Astrocyte (in vitro differentiated cells and primary cell): Measurements from ENCODE around the gene RNH1. TPM values are rescaled to one million over a fixed set of nuclear protein-coding genes. Genes with fewer than 3 reads are reported as not detected.

Experiments
- DNase-seq: peaks from one replicate; pipeline ENCODE4 v3.0.0-alpha.2; 2010; ENCODE audit warnings: low read depth
- FAIRE-seq: peaks from 2 replicates; lab custom pipeline; 2011; peaks lifted over from hg19 to GRCh38; lab: Jason Lieb, UNC
- H2AFZ ChIP-seq: 2 replicates; pipeline ENCODE4 v1.6.0; 2012; ENCODE audit warnings: low read depth, low read length, inconsistent platforms
- H3K27ac ChIP-seq: 2 replicates; pipeline ENCODE4 v1.5.1; 2011; ENCODE audit warnings: low read depth, low read length, inconsistent platforms
- H3K27me3 ChIP-seq: 2 replicates; pipeline ENCODE4 v1.6.0; 2011; ENCODE audit warnings: low read length, inconsistent platforms; ENCODE audit not compliant: insufficient read depth
- H3K36me3 ChIP-seq: 2 replicates; pipeline ENCODE4 v1.5.1; 2011; ENCODE audit warnings: low read length, inconsistent platforms; ENCODE audit not compliant: insufficient read depth
- H3K4me1 ChIP-seq: 2 replicates; pipeline ENCODE4 v1.5.1; 2011; ENCODE audit warnings: low read length, inconsistent platforms; ENCODE audit not compliant: insufficient read depth
- H3K4me2 ChIP-seq: 2 replicates; pipeline ENCODE4 v1.6.0; 2012; ENCODE audit warnings: low read length, inconsistent platforms
- H3K4me3 ChIP-seq: 2 replicates; pipeline ENCODE4 v1.5.1; 2011; ENCODE audit warnings: low read depth, mild to moderate bottlenecking, low read length, inconsistent platforms; ENCODE audit not compliant: insufficient read depth
- H3K79me2 ChIP-seq: 2 replicates; pipeline ENCODE4 v1.6.0; 2012; ENCODE audit warnings: mild to moderate bottlenecking, low read length, inconsistent platforms; ENCODE audit not compliant: insufficient read depth
- H3K9ac ChIP-seq: 2 replicates; pipeline ENCODE4 v1.6.0; 2012; ENCODE audit warnings: mild to moderate bottlenecking, low read length, inconsistent platforms
- H3K9me3 ChIP-seq: 2 replicates; pipeline ENCODE4 v1.5.1; 2012; ENCODE audit warnings: low read depth, mild to moderate bottlenecking, low read length, inconsistent platforms; ENCODE audit not compliant: insufficient read depth
- H4K20me1 ChIP-seq: 2 replicates; pipeline ENCODE4 v1.6.0; 2012; ENCODE audit warnings: low read length, inconsistent platforms; ENCODE audit not compliant: insufficient read depth
- H3K27ac Mint-ChIP-seq: one replicate; pipeline ENCODE4 v1.8.0; 2021; ENCODE audit warnings: mild to moderate bottlenecking, mixed read lengths; ENCODE audit not compliant: unreplicated experiment
- H3K27me3 Mint-ChIP-seq: one replicate; pipeline ENCODE4 v1.8.0; 2021; ENCODE audit warnings: low read depth, mixed read lengths; ENCODE audit not compliant: unreplicated experiment
- H3K36me3 Mint-ChIP-seq: one replicate; pipeline ENCODE4 v1.8.0; 2021; ENCODE audit warnings: low read depth, mixed read lengths; ENCODE audit not compliant: unreplicated experiment
- H3K4me1 Mint-ChIP-seq: one replicate; pipeline ENCODE4 v1.8.0; 2021; ENCODE audit warnings: low read depth, mixed read lengths; ENCODE audit not compliant: unreplicated experiment
- H3K4me3 Mint-ChIP-seq: one replicate; pipeline ENCODE4 v1.8.0; 2021; ENCODE audit warnings: mild to moderate bottlenecking, moderate library complexity, mixed read lengths; ENCODE audit not compliant: unreplicated experiment
- H3K9me3 Mint-ChIP-seq: one replicate; pipeline ENCODE4 v1.8.0; 2021; ENCODE audit warnings: mild to moderate bottlenecking, mixed read lengths; ENCODE audit not compliant: unreplicated experiment
- EZH2 ChIP-seq: IDR thresholded peaks from 2 replicates; pipeline ENCODE4 v1.6.1; 2012; ENCODE audit warnings: mild to moderate bottlenecking, low read length, inconsistent platforms; ENCODE audit not compliant: insufficient read depth
- total RNA-seq: library from RNA; stranded (reverse); gene quantifications from 2 replicates; pipeline ENCODE4 v1.2.1, GENCODE V29; 2021
- TF ChIP-seq, protein P1 (sequence below): IDR thresholded peaks from 2 replicates; pipeline ENCODE4 v1.5.1; 2011; ENCODE audit warnings: low read depth, mild to moderate bottlenecking, inconsistent platforms, low read length, moderate library complexity; ENCODE audit not compliant: insufficient read depth

The RNH1 gene
- total RNA-seq, 1 donor from 2014 or later = 117 TPM

DNA sequence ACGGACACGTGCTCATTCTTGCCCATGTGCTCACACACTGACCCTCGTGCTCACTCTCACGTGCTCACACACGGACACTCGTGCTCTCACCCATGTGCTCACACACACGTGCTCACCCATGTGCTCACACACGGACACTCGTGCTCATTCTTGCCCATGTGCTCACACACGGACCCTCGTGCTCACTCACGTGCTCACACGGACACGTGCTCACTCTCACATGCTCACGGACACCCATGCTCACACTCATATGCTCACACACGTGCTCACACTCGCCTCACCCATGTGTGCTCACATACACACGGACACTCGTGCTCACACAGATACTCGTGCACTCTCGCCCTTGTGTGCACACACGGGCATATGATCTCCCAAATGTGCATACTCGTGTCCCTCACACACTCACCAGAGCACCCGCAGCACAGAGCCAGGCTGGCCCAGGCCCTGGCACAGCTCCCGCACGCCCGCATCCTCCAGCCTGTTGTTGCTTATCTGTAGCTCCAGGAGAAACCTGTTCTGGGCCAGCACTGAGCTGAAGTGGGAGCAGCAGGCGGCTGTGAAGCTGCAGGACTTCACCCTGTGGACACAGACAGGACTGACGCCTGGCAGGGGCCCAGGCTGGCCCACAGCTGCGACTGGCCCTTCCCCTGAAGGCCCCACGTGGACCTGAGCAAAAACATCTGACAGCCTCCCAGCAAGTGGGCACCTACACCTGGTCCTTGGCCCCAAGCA is 9.3 kb downstream of the RNH1 start:
- Histone ChIP-seq H3K36me3 (peaks cover 25% of the 10 kb centered on the region), H3K4me1 (no peaks in the 10 kb centered on the region), H3K4me3 (no peak overlapping the region), H2AFZ (no peak overlapping the region), H3K9ac (no peak overlapping the region), H3K9me3 (peaks cover 8% of the 10 kb centered on the region), H4K20me1 (peaks cover 52% of the 10 kb centered on the region), H3K4me2 (no peak overlapping the region), H3K27me3 (no peaks in the 10 kb centered on the region), H3K79me2 (peaks cover 19% of the 10 kb centered on the region), H3K27ac (no peak overlapping the region)
- peaks cover 3% of the 10 kb centered on the region for H3K4me1 Mint-ChIP-seq
- H3K27ac Mint-ChIP-seq = no peak overlapping the region
- no peak overlapping the region for H3K4me3 Mint-ChIP-seq
- DNase-seq (no peak), FAIRE-seq (no peak)
- no peak for TF ChIP-seq EZH2
- TF ChIP-seq, protein P1, sequence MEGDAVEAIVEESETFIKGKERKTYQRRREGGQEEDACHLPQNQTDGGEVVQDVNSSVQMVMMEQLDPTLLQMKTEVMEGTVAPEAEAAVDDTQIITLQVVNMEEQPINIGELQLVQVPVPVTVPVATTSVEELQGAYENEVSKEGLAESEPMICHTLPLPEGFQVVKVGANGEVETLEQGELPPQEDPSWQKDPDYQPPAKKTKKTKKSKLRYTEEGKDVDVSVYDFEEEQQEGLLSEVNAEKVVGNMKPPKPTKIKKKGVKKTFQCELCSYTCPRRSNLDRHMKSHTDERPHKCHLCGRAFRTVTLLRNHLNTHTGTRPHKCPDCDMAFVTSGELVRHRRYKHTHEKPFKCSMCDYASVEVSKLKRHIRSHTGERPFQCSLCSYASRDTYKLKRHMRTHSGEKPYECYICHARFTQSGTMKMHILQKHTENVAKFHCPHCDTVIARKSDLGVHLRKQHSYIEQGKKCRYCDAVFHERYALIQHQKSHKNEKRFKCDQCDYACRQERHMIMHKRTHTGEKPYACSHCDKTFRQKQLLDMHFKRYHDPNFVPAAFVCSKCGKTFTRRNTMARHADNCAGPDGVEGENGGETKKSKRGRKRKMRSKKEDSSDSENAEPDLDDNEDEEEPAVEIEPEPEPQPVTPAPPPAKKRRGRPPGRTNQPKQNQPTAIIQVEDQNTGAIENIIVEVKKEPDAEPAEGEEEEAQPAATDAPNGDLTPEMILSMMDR = no peak
- H3K9me3 Mint-ChIP-seq = peaks cover 3% of the 10 kb centered on the region
- H3K27me3 Mint-ChIP-seq = no peaks in the 10 kb centered on the region
- H3K36me3 Mint-ChIP-seq = peaks cover 34% of the 10 kb centered on the region

DNA sequence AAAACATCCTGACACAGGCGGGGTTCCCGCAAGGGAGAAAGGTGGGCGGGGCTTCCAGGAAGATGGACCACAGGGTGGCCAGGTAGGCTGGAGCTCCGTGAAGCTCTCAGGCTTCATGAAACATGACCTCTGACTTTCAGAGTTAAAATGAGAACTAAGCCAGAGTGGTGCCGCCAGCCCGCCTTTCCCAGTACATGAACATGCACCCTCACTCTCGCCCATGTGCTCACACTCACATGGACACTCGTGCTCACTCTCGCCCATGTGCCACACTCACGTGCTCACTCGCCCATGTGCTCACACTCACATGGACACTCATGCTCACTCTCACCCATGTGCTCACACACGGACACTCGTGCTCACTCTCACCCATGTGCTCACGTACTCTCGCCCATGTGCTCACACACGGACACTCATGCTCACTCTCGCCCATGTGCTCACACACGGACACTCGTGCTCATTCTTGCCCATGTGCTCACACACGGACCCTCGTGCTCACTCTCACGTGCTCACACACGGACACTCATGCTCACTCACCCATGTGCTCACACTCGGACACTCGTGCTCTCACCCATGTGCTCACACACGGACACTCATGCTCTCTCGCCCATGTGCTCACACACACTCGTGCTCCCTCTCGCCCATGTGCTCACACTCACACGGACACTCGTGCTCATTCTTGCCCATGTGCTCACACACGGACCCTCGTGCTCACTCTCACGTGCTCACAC is 10.0 kb downstream of the RNH1 start:
- Mint-ChIP-seq H3K4me3 (peak overlapping the region; percentile 63), H3K27me3 (no peaks in the 10 kb centered on the region), H3K36me3 (peaks cover 34% of the 10 kb centered on the region), H3K9me3 (peaks cover 3% of the 10 kb centered on the region), H3K27ac (peak overlapping the region; percentile 31), H3K4me1 (peaks cover 3% of the 10 kb centered on the region)
- Histone ChIP-seq H3K4me3 (no peak overlapping the region), H3K36me3 (peaks cover 25% of the 10 kb centered on the region), H3K79me2 (peaks cover 11% of the 10 kb centered on the region), H4K20me1 (peaks cover 44% of the 10 kb centered on the region), H3K4me1 (no peaks in the 10 kb centered on the region), H3K27me3 (no peaks in the 10 kb centered on the region), H3K9ac (no peak overlapping the region), H3K27ac (no peak overlapping the region), H2AFZ (no peak overlapping the region), H3K4me2 (no peak overlapping the region), H3K9me3 (peaks cover 8% of the 10 kb centered on the region)
- no peak for DNase-seq
- no peak for FAIRE-seq
- TF ChIP-seq, protein P1 = no peak

DNA sequence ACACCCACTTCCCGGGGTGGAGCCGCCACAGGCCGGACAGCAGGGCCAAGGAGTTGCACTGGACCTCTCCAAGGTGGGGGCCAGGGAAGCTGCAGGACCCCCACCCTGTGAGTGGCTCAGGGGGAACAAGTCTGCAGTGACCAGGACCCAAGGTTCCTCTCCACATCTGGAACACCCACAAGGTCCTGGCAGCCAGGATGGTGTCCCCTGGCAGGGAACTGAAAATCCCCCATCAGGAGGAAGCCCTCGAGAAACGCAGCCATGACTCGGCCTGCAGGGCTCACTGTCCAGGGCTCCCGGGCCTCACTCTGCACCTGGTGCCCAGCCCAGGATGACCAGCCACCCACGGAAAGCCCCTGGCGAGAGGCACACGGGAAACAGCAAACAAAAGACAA is 11.5 kb downstream of the RNH1 start:
- Histone ChIP-seq H3K79me2 (no peaks in the 10 kb centered on the region), H3K9ac (no peak overlapping the region), H3K4me3 (no peak overlapping the region), H4K20me1 (peaks cover 34% of the 10 kb centered on the region), H3K4me2 (no peak overlapping the region), H3K9me3 (peaks cover 8% of the 10 kb centered on the region), H3K4me1 (no peaks in the 10 kb centered on the region), H3K27ac (peak overlapping the region; percentile 5), H3K36me3 (peaks cover 21% of the 10 kb centered on the region), H2AFZ (no peak overlapping the region), H3K27me3 (no peaks in the 10 kb centered on the region)
- peaks cover 3% of the 10 kb centered on the region for H3K4me1 Mint-ChIP-seq
- TF ChIP-seq EZH2 = no peak
- TF ChIP-seq, protein P1 = no peak
- no peaks in the 10 kb centered on the region for H3K27me3 Mint-ChIP-seq
- FAIRE-seq = no peak
- H3K9me3 Mint-ChIP-seq = peaks cover 3% of the 10 kb centered on the region
- H3K4me3 Mint-ChIP-seq = no peak overlapping the region
- peak overlapping the region; percentile 81 for H3K27ac Mint-ChIP-seq
- no peak for DNase-seq
- H3K36me3 Mint-ChIP-seq = peaks cover 27% of the 10 kb centered on the region
